Measurements from ENCODE around the gene WFS1. TPM values are rescaled to one million over a fixed set of nuclear protein-coding genes. Genes with fewer than 3 reads are reported as not detected.

WFS1 gene
- 42.1 and 107 TPM in 2 replicates for total RNA-seq

GRCh38 chr4:6269616-6270511, at the start of gene WFS1:
Gene WFS1, plus strand, starts transcription at chr4:6269850. Its CDS starts 7,606 bp downstream, at chr4:6277456.
- peak; percentile 99 for DNase-seq (ENCODE audit: low read depth in 2 of 2)

DNA sequence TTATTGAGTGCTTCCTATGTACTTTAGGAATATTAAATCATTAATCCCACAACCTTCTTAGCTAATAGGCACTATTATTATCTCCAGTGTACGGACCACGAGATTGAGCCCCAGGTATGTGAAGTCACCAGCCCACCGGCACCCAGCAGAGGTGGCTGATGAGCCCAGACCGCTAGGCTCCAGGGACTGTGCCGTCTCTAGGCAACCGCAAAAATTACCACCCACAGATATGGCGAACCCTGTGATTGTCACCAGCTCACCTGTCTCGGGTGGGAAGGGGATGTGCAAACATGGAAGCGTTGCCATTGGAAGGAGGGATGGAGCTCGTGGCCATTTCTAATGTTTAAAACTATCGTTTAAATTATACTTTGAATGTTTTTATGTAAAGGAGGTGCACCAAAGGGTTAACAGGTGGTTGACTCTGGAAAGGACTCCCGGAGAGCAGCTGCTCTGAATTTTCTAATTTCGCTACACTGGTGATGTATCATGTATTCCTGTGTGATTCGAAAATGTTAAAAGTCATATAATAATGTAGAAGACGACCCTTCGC, 48.3 kb upstream of the WFS1 start:
- DNase-seq (ENCODE audit: low read depth in 2 of 2), result no peak

- DNase-seq (ENCODE audit: low read depth in 2 of 2), result peak; percentile 13 to 39
Observed at GRCh38 chr4:6221851-6222760, 47.5 kb upstream of the WFS1 start.

DNA sequence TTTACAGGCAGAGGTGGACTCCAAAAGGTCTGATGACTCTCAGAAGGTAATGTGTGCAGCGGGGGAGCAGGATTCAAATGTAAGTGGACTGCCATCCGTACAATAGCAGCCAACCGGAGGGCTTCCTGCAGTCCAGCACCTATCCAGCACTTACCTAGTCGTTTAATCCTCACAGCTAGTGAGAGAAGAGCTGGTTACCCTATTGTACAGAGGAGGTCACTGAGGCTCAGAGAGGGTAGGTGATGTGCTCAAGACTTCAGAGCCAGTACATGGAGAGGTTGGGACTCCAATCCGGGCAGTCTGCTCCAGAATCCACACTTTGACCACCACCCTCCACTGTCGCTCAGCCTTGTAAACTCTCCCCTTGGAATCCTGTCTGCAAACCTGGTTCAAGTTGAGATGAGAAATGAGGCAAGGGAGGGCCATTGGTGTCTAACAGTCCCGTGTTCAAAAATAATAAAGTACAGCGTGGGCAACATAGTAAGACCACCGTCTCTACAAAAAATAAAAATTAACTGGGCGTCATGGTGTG, 46.8 kb upstream of the WFS1 start:
- no peak for DNase-seq (ENCODE audit: low read depth in 2 of 2)

DNA sequence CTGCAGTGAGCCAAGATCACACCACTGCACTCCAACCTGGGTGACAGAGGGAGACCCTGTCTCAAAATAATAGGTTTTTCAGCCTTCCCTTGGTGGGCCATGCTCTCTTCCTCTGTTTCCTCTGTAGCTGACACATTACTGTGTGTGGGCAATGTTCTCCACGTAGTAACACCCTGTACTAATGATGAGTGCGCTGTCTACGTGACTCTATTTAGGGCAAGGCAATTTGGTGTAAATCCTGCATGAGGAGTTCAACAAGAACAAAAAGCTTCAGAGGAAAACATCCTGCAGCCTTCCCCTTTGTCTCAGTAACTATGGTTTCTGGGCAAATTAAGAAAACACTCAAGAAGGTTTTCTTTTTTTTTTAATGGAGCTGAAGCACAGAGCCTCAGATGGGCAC, 44.9 kb upstream of the WFS1 start:
- no peak for DNase-seq (ENCODE audit: low read depth in 2 of 2)

DNA sequence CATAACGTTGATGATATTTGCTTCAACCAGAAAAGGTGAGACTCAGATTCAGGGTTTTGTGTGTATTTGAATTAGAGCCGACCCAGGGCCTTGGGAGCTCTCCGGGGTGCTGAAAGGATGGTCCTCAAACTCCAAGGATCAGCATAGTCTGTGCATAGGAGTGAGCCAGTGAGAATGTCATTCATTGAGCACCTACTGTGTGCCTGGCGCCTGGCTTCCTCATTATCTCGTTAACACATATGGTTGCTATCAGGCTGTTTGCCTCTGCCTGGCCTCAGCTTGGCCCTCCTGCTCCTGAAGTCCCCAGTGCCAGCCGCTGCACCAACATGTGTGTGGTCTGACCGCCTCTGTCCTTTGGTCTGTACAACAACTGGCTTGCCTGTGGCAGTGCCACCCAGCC, 44.2 kb upstream of the WFS1 start:
- DNase-seq (ENCODE audit: low read depth in 2 of 2), result peak; percentile 32 to 38

DNA sequence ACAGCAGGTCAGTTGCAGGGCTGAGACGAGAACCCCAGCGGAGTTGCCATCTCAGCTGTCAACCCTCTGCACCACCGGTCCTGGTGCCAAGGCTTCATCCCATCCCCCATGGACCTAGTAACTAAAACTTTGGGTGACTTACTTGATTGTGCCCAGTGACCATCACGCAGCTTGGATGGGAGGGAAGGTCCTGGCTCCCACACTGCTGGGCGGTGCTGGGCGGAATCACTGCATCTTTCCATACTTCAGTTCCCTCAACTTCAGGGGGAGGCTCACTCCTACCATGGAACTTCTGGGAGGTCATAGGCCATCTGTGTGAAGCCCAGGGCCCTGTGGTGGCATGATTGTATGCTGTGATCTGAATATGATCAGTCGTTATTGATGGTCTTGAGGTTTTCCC, 43.1 kb upstream of the WFS1 start:
- DNase-seq (ENCODE audit: low read depth in 2 of 2), result no peak

DNA sequence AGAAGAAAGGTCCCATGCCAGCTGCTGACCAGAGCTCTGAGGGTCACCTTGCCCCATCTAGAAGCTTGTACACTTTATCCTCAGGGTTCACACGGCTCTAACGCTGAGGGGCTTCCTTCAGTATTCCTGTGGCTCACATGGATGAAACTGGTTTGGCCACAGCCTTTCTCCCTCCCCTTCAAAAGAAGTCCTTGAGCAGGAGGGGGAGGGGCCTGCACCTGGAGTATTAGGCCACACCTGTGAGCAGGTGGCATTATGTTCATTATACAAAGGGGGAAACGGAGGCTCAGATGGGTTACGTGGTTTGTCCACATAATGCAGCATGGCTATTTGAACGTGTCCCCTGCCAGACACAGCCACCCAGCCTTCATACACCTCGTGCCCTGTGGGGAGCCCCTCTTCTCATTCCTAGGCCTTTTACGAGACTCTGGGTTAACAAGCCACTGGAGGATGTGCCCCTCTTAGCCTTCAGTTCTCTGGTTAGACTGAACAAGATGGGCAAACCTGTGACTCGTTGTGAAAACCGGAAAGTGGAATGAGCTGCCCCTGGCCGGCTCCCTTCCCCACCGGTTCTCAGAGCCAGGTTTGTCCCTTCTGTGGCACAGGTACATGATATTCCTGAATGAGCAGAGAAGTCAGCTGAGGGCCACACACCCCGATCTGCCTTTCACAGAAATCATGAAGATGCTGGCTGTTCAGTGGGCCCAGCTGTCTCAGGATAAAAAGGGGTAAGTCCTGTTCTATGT, 42.1 kb upstream of the WFS1 start:
- no peak for DNase-seq (ENCODE audit: low read depth in 2 of 2)

DNA sequence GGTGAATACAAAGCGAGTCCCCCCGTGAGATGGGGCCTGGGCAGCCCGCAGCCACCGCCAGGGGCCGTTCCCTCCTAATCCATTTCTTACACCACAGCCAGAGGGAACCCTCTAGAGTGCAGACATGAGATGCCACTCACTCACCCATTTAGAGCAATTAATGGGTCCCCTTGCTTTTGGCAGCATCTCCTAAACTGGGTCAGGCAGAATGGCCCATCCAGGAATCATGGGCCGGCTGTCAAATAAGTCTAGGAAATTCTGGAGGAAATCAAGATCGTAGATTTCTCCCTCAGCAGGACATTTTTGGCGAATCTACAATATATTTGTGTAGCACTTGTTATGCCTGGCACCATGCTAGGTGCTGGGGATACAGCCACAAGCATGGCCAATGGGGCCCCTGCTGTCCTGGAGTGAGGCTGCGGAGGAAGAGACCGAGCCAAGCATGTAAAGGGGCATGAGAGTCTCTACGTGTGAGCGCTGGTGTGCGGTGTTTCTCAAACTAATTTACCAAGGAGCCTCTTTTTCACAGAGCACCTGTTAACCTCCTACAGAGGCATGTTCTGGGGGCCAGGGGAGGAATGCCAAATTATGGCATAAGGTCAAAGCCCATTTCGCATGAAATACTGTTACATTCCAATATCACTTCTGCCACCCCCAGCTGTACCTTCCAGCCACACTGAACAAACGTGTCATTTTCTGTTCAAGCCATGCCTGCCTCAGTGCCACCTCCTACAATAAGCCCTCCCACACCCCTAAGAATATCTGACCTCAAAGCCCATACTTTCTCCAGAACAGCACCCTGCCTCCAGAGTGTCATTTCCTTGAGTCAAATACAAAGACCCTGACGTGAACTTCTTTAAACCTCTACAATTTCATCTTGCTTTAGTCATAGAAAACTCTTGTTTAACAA, 41.2 kb upstream of the WFS1 start:
- no peak for DNase-seq (ENCODE audit: low read depth in 2 of 2)

- DNase-seq (ENCODE audit: low read depth in 2 of 2), result no peak
Observed at GRCh38 chr4:6229095-6229494, 40.6 kb upstream of the WFS1 start.

DNA sequence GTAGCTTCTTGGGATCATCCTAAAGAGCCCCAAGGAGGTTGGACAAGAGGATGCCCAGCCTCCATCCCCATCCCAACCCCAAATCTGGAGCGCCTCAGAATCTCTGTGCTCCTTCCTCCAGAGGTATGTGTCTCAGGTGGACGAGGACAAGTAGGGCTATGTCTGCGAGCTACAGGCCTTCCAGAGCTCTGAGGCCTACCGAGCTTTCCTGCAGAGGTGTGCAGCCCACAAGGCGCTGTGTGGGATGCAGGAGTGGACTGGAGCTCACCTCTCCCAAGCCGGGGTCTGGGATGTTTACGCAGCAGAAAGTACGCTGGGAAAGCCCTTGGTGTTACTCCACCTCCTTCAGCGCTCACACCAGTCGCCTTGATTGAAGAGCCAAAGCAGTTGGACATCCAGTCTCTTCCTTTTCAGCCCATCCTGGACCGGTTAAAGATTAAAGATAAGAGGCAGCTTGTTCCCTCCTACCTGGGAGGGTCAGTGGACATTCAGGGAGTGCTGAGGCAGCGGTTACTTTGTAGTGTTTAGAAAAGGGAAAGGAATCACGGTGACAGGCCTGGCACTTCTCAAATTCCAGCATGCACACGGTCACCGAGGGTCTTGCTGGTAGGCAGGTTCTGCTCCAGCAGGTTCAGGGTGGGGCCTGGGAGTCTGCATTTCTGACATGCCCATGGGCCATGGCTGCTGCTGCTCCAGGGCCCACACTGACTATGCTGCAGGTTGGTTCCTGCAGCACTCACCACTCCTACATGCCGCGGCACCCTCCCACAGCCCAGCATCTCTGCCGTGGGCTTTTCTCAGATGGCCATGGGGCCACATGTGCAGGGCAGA, 39.8 kb upstream of the WFS1 start:
- no peak for DNase-seq (ENCODE audit: low read depth in 2 of 2)

GRCh38 chr4:6230502-6230785, 39.2 kb upstream of the WFS1 start:
- DNase-seq (ENCODE audit: low read depth in 2 of 2), result no peak

- no peak for DNase-seq (ENCODE audit: low read depth in 2 of 2)
Observed at GRCh38 chr4:6230827-6231662, 38.6 kb upstream of the WFS1 start.

- DNase-seq (ENCODE audit: low read depth in 2 of 2), result no peak
Observed at GRCh38 chr4:6231663-6232165, 37.9 kb upstream of the WFS1 start.

DNA sequence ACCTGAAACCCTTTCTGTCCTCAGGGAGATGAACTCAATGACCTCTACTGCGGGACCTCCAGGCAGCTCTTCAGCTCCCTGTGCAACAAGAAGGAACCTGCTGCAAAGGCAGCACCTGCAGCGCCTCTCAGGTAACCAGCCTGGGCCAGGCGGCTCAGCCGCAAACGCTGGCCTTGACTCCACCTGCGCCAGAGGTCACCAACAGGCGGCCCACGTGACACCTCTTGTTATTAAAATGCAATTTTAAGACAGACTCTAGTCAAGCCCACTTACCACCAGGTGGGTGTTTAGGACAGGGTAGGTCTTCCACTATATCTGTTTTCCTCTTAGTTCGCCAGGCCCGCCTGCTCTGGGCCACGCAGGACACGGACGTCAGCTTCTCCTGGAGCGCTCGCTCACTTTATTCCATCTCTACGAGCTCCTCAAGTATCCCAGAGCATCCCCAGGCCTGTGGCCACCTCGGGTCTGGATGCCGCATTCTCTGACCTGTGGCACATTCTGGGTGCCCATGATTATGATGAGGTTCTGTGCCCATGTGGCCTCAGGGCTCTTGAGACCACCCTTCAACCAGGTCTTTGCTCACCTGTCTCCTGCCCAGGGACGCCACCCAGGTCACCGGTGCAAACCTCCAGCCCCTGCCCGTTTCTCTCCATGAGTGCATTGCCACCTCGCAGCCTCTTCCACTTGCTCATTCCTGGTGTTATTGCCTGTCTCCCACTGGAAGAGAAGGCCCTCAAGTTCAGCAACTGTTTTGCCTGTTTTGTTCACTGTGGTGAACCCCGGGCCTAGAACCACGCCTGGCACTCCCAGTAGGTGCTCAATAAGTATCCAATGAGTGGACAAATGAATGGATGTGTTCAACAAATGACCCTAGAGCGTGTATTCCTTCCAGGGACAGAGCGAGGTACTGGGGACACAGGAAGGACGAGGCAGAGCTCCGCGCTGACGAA, 36.5 kb upstream of the WFS1 start:
- no peak for DNase-seq (ENCODE audit: low read depth in 2 of 2)

- no peak for DNase-seq (ENCODE audit: low read depth in 2 of 2)
Observed at GRCh38 chr4:6233929-6234328, 35.7 kb upstream of the WFS1 start.

DNA sequence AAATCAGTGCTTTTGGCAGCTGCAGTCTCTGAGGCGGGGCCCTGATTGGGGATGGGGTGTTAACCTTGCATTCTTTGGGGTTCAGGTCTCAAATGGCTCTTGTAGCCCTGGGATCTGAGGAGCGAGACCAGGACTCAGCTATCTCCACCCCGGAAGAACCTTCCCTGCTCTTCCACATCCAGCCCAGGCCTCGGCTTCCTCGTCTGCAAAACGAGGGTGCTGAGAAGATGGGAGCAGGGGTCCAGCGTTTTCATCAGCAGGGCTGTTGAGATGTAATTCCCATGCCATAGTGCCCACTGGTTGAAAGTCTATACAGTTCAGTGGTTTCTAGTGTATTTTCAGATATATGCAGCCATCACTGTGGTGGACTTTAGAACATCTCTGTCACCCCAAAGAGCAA, 34.6 kb upstream of the WFS1 start:
- no peak for DNase-seq (ENCODE audit: low read depth in 2 of 2)
